Measurements from ENCODE around the gene ACTN4. TPM values are rescaled to one million over a fixed set of nuclear protein-coding genes. Genes with fewer than 3 reads are reported as not detected.

ACTN4 gene
- polyA plus RNA-seq, 1 donor, result 654 TPM

- no peak for DNase-seq
Observed at GRCh38 chr19:38723606-38723965, 76.1 kb downstream of the ACTN4 start.

DNA sequence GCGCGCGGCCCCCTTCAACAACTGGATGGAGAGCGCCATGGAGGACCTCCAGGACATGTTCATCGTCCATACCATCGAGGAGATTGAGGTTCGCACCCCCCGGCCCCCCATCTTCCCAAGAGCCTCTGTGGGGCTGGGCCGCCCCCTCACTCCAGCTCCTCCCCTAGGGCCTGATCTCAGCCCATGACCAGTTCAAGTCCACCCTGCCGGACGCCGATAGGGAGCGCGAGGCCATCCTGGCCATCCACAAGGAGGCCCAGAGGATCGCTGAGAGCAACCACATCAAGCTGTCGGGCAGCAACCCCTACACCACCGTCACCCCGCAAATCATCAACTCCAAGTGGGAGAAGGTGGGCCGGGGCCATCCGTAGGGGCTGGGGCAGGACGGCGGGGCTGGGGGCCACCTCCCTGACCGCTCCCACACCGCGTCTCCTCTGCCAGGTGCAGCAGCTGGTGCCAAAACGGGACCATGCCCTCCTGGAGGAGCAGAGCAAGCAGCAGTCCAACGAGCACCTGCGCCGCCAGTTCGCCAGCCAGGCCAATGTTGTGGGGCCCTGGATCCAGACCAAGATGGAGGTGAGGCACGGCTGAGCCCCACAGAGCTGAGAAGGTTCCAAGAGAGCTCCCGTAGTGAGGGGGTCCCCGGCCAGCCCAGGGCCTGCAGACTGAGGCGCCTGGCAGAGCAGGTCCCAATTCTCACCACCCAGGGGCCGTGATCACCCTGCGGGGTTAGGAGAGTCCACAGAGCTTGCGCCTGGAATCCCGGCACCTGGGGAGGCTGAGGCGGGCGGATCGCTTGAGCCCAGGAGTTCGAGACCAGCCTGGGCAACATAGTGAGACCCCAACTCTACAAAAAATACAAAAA is 76.8 kb downstream of the ACTN4 start:
- DNase-seq, result no peak

DNA sequence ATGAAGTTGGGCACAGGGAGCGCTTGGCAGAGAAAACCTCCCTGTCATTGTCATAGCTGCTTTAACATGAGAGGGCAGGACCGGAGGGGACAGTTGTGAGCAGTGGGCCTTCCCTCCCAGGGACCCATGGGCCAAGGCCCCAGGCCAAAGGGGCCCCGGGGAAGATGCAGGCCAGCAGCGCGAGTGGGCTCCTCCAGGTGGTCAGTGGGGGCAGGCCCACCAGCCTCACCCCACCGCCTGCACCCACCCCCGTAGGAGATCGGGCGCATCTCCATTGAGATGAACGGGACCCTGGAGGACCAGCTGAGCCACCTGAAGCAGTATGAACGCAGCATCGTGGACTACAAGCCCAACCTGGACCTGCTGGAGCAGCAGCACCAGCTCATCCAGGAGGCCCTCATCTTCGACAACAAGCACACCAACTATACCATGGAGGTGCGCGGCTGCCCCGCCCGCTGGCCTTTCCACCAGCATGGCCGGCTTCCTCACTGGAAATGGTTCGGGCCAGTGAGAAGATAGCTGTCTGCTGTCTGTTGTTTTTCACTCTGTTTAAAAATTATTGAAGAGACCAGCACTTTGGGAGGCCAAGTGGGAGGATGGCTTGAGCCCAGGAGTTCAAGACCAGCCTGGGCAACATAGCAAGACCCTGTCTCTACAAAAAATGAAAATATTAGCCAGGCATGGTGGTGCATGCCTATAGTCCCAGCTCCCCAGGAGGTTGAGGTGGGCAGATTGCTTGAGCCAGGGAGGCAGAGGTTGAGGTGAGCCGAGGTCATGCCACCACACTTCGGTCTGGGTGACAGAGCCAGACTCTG is 78.2 kb downstream of the ACTN4 start:
- DNase-seq, result no peak

- no peak for DNase-seq
Observed at GRCh38 chr19:38726284-38726673, 78.8 kb downstream of the ACTN4 start.

GRCh38 chr19:38726761-38727301 is 79.4 kb downstream of the ACTN4 start:
- DNase-seq, result no peak

- no peak for DNase-seq
Observed at GRCh38 chr19:38727306-38727867, 79.9 kb downstream of the ACTN4 start.

DNA sequence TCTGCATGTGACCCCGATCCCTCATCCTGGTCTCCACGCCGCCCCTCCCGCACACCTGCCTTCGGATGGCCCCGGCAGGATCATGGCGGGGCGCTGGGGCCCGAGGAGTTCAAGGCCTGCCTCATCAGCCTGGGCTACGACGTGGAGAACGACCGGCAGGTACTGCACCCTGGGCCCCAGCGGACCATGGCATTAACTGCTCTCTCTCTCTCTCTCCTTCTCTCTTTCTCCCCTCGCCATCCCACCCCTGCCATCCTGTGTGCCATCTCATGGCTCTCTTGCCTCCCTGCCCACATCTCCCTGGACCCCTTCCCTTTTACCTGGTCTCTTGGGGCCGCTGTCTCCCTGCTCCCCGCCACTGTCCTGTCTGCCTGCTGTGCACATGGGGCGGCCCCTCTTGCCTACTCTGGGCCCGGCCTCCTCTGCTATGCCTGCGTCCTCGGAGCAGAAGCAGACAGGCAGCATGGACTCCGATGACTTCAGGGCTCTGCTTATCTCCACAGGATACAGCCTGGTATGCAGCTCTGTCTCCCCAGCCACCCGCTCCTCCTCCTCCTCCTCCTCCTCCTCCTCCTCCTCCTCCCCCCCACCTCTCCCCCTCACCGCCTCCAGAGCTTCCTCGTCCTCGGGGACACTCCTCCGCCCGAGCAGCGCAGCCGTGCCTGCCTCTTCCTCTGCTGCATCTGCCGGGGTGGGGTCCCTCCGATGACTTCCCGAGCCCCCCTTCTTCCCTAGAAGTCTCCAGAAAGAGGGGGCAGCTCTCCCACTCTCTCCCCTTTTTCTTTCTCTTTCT is 80.6 kb downstream of the ACTN4 start:
- DNase-seq, result no peak

GRCh38 chr19:38728752-38729541 is 81.5 kb downstream of the ACTN4 start:
- no peak for DNase-seq

GRCh38 chr19:38729653-38730469 is 82.4 kb downstream of the ACTN4 start:
- no peak for DNase-seq

DNA sequence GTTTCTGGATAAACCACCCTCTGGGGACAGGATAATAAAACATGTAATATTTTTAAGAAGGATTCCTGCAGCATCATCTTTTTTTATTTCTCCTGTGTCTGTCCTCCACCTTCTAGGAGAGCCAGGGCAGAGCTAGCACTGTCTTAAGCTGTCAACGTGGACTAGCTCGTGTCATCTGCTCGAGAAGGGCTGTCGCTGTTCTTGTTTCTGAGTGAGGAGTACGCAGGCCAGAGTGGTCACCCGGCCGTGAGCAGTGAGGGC is 83.0 kb downstream of the ACTN4 start:
- DNase-seq, result no peak

GRCh38 chr19:38730731-38731589 is 83.5 kb downstream of the ACTN4 start:
- no peak for DNase-seq

- DNase-seq, result no peak
Observed at GRCh38 chr19:38731654-38732301, 84.3 kb downstream of the ACTN4 start.

GRCh38 chr19:38733241-38733492 is 85.7 kb downstream of the ACTN4 start:
- no peak for DNase-seq

GRCh38 chr19:38733493-38734175 is 86.2 kb downstream of the ACTN4 start:
- DNase-seq, result no peak

DNA sequence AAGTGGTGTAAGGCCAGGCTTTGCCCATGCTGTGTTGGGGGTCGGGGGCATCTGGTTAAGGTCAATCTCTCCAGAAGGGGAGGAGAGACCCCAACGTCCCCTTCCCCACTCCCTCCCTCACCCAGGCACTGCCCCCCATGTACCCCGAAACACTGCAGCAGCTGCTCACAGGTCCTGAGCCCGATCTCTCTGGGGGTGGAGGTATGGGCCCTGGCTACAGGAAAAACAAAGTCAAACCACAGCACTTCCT is 86.7 kb downstream of the ACTN4 start:
- DNase-seq, result no peak

GRCh38 chr19:38734426-38735256 is 87.2 kb downstream of the ACTN4 start:
- DNase-seq, result no peak

DNA sequence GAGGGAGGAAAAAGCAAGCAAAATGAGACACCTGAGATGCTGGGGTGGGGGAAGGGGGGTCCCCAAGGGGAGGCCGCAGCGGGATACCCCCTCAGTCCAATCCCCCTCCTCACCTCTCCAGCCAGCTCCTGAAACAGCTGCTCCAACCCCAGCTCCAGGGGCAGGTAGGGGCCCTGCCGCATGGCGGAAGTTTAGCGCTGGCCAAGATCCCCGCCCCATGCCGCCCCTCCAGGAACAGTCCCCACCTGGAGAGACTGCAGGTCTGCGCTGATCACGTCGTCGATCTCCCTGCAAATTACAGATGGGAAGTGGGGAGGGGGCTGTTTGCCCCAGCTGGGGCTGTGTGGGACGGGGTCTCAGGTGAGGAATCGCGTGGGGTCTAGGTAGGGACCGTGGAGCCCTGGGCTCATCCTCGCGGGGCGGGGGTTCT is 87.8 kb downstream of the ACTN4 start:
- no peak for DNase-seq

DNA sequence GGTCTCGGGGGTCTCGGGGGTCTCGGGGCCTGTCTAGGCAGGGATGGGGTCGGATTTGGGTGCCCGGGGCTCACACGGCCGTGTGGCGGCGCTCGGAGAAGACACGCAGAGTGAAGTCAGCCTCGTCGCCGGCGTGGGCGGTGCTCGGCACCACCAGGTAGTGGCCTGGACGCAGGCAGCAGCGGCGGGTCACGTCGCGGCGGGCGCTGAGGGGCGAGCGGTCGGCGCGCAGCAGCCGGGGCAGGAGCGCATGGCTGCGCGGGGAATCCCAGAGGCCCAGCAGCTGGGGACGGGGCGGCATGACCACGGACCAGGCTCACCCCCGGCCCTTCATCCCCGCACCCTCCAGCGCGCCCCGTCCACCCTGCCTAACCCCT is 88.6 kb downstream of the ACTN4 start:
- DNase-seq, result no peak
